ENCODE measurements around the gene ALDH3A2.

DNA sequence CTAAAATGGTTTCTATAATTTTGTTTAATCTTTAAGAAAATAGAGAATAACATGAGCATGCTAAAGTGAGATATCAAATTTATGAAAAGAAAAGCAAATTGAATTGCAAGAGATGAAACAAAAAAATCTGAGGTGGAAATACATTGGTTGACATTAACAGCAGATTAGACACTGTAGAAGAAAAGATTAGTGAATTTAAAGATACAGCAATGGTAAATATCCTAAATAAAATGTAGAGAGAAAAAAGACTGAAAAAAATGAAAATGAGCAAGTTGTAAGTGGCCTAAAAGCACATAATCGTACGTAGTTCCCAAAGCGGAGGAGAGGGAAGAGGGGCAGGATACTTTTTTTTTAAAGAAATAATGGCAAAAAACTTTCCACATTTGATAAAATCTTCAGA lies 30.5 kb upstream of the ALDH3A2 start:
- TF ChIP-seq, protein P1, sequence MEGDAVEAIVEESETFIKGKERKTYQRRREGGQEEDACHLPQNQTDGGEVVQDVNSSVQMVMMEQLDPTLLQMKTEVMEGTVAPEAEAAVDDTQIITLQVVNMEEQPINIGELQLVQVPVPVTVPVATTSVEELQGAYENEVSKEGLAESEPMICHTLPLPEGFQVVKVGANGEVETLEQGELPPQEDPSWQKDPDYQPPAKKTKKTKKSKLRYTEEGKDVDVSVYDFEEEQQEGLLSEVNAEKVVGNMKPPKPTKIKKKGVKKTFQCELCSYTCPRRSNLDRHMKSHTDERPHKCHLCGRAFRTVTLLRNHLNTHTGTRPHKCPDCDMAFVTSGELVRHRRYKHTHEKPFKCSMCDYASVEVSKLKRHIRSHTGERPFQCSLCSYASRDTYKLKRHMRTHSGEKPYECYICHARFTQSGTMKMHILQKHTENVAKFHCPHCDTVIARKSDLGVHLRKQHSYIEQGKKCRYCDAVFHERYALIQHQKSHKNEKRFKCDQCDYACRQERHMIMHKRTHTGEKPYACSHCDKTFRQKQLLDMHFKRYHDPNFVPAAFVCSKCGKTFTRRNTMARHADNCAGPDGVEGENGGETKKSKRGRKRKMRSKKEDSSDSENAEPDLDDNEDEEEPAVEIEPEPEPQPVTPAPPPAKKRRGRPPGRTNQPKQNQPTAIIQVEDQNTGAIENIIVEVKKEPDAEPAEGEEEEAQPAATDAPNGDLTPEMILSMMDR (IDR thresholded peaks at IDR 0.05) = no peak
- TF ChIP-seq POLR2A (IDR thresholded peaks at IDR 0.05) (no peak), POLR2AphosphoS5 (IDR thresholded peaks at IDR 0.05) (no peak)
